HCT116 (cell line): ENCODE data around the gene TMEM117. TPM values are rescaled to one million over a fixed set of nuclear protein-coding genes. Genes with fewer than 3 reads are reported as not detected.

ENCODE experiments used
- ATAC-seq: fragments of 200-7000 bp; cut with Tn5 transposase; 2 replicates; pipeline ENCODE4 v1.9.1; 2020; ENCODE audit warnings: mild to moderate bottlenecking, moderate library complexity
- BruUV-seq: library from RNA; stranded (reverse); fragments of 400-500 nt; replicated peaks from 2 replicates; lab custom pipeline; 2021; lab: Mats Ljungman, UMichigan
- CTCF ChIA-PET: fragments of 300-600 bp; sonication (Branson Sonifier 250); formaldehyde crosslinking; loops from one replicate; lab custom pipeline; 2021; ENCODE audit warnings: antibody characterized with exemption; lab: Charles Lee
- POLR2A ChIA-PET: fragments of 300-600, 350-600 bp; sonication (Branson Sonifier 250); formaldehyde crosslinking; loops from one replicate; lab custom pipeline; 2021; ENCODE audit warnings: antibody characterized with exemption; lab: Charles Lee
- RAD21 ChIA-PET, 2 experiments: fragments of 300-600 bp; sonication (Branson Sonifier 250); formaldehyde crosslinking; loops; one replicate each; lab custom pipeline; 2023; ENCODE audit warnings: low total read pairs in 2 of 2; ENCODE audit not compliant: uncharacterized antibody in 2 of 2, unreplicated experiment in 2 of 2, low non-redundant PET in 1 of 2; lab: Charles Lee
- DNase-seq: peaks from one replicate; pipeline ENCODE4 v3.0.0-alpha.2; 2010; ENCODE audit warnings: low read depth, low spot score
- H2AFZ ChIP-seq: fragments of 200-600 bp; shearing (Covaris generic), sonication (generic); 2 replicates; pipeline ENCODE4 v1.6.1; 2017; ENCODE audit warnings: low read depth, mixed run types, mixed read lengths, antibody characterized with exemption, low read length; ENCODE audit not compliant: poor library complexity, severe bottlenecking
- H3K27ac ChIP-seq: 2 replicates; pipeline ENCODE4 v1.5.1; 2012; ENCODE audit warnings: low read depth, low read length
- H3K27me3 ChIP-seq: fragments of 200-600 bp; sonication (generic); 2 replicates; pipeline ENCODE4 v1.6.1; 2016; ENCODE audit warnings: mixed run types, low read length, mixed read lengths; ENCODE audit not compliant: insufficient read depth
- H3K36me3 ChIP-seq, 2 experiments: fragments of 200-500 bp in 1 of 2; fragments of 200-600 bp in 1 of 2; sonication (Bioruptor generic) in 1 of 2; sonication (generic) in 1 of 2; 2 replicates each; pipeline versions ENCODE4 v1.5.1 to v1.6.1; 2014 to 2016; ENCODE audit warnings: low read length in 2 of 2, inconsistent platforms in 1 of 2, mixed read lengths in 1 of 2, mixed run types in 1 of 2; ENCODE audit not compliant: insufficient read depth in 2 of 2, control insufficient read depth in 1 of 2
- H3K4me1 ChIP-seq, 2 experiments: fragments of 200-600 bp in 1 of 2; sonication (generic) in 1 of 2; 2 replicates each; pipeline versions ENCODE4 v1.5.1 to v1.6.1; 2012 to 2017; ENCODE audit warnings: low read length in 2 of 2, inconsistent platforms in 1 of 2, mild to moderate bottlenecking in 1 of 2, mixed read lengths in 1 of 2, mixed run types in 1 of 2, moderate library complexity in 1 of 2; ENCODE audit not compliant: insufficient read depth in 2 of 2, control insufficient read depth in 1 of 2
- H3K4me2 ChIP-seq: fragments of 200-600 bp; sonication (generic); 2 replicates; pipeline ENCODE4 v1.6.1; 2017; ENCODE audit warnings: mixed run types, low read length, mixed read lengths
- H3K4me3 ChIP-seq, 2 experiments: fragments of 200-600 bp in 1 of 2; sonication (generic) in 1 of 2; replicated peaks in 1 of 2; 2 replicates each; pipeline ENCODE4 v1.5.1; 2011 to 2016; ENCODE audit warnings: low read length in 2 of 2, control low read depth in 1 of 2, low read depth in 1 of 2, mild to moderate bottlenecking in 1 of 2, mixed read lengths in 1 of 2, mixed run types in 1 of 2
- H3K79me2 ChIP-seq: fragments of 200-600 bp; sonication (generic); 2 replicates; pipeline ENCODE4 v1.6.1; 2017; ENCODE audit warnings: mild to moderate bottlenecking, mixed run types, low read length, moderate library complexity, mixed read lengths; ENCODE audit not compliant: insufficient read depth
- H3K9ac ChIP-seq: fragments of 200-600 bp; sonication (generic); 2 replicates; pipeline ENCODE4 v1.6.1; 2016; ENCODE audit warnings: low read length, mixed read lengths
- H3K9me2 ChIP-seq: fragments of 200-600 bp; sonication (generic), shearing (Covaris generic); 2 replicates; pipeline ENCODE4 v1.6.1; 2017; ENCODE audit warnings: mixed run types, mild to moderate bottlenecking, moderate library complexity; ENCODE audit not compliant: insufficient read depth
- H3K9me3 ChIP-seq, 2 experiments: fragments of 200-500 bp in 1 of 2; fragments of 200-600 bp in 1 of 2; sonication (Bioruptor generic) in 1 of 2; sonication (generic) in 1 of 2; 2 replicates each; pipeline ENCODE4 v1.6.1; 2014 to 2017; ENCODE audit warnings: low read length in 2 of 2, mixed read lengths in 2 of 2, inconsistent platforms in 1 of 2, low read depth in 1 of 2, mild to moderate bottlenecking in 1 of 2, mixed run types in 1 of 2, moderate library complexity in 1 of 2; ENCODE audit not compliant: control insufficient read depth in 1 of 2, insufficient read depth in 1 of 2
- H4K20me1 ChIP-seq: fragments of 200-600 bp; sonication (generic), shearing (Covaris generic); 2 replicates; pipeline ENCODE4 v1.6.1; 2017; ENCODE audit warnings: mixed run types, mild to moderate bottlenecking, moderate library complexity; ENCODE audit not compliant: insufficient read depth
- CEBPB ChIP-seq: IDR thresholded peaks from 2 replicates; pipeline ENCODE4 v1.6.1; 2012; ENCODE audit warnings: low read depth
- CTCF ChIP-seq, 3 experiments: fragments of 200-600 bp in 1 of 3; sonication (generic) in 1 of 3; IDR thresholded peaks in 2 of 3; conservative IDR thresholded peaks in 1 of 3; 2 replicates each; pipeline ENCODE4 v1.5.1; 2012 to 2017; ENCODE audit warnings: low read depth in 2 of 3, low read length in 2 of 3, antibody characterized with exemption in 1 of 3, borderline replicate concordance in 1 of 3, control low read depth in 1 of 3, mild to moderate bottlenecking in 1 of 3, mixed read lengths in 1 of 3, mixed run types in 1 of 3, moderate library complexity in 1 of 3; ENCODE audit not compliant: insufficient read depth in 1 of 3
- EGR1 ChIP-seq: IDR thresholded peaks from 2 replicates; pipeline ENCODE4 v1.6.1; 2012; ENCODE audit warnings: low read depth
- FOSL1 ChIP-seq: IDR thresholded peaks from 2 replicates; pipeline ENCODE4 v1.6.1; 2012; ENCODE audit warnings: low read depth
- JUND ChIP-seq: IDR thresholded peaks from 2 replicates; pipeline ENCODE4 v1.6.1; 2012
- MAX ChIP-seq: IDR thresholded peaks from 2 replicates; pipeline ENCODE4 v1.6.1; 2012
- POLR2AphosphoS5 ChIP-seq: IDR thresholded peaks from 2 replicates; pipeline ENCODE4 v1.6.1; 2011; ENCODE audit warnings: mild to moderate bottlenecking, low read depth, low read length, moderate library complexity
- REST ChIP-seq: IDR thresholded peaks from 2 replicates; pipeline ENCODE4 v1.6.1; 2012; ENCODE audit warnings: low read depth
- SIN3A ChIP-seq: IDR thresholded peaks from 2 replicates; pipeline ENCODE4 v1.6.1; 2012; ENCODE audit warnings: low read depth
- TCF7L2 ChIP-seq: IDR thresholded peaks from 2 replicates; pipeline ENCODE4 v1.7.0; 2011; ENCODE audit warnings: borderline replicate concordance, inconsistent platforms; ENCODE audit not compliant: insufficient read depth, insufficient read length; ENCODE audit errors: extremely low read depth
- YY1 ChIP-seq: IDR thresholded peaks from 2 replicates; pipeline ENCODE4 v1.6.1; 2011; ENCODE audit warnings: low read length, low read depth, moderate library complexity, mild to moderate bottlenecking; ENCODE audit not compliant: insufficient replicate concordance; ENCODE audit errors: extremely low read depth
- ZFX ChIP-seq: fragments of 450-650 bp; IDR thresholded peaks from 2 replicates; pipeline ENCODE4 v1.6.1; 2017
- intact Hi-C: fragments of 100-400 bp; cut with micrococcal nuclease; formaldehyde crosslinking; loops from 2 replicates; pipeline ENCODE4 v1.10.0; 2022
- total RNA-seq: library from RNA; stranded (reverse); gene quantifications from one replicate; pipeline ENCODE4 v1.2.1, GENCODE V29; 2021; ENCODE audit not compliant: unreplicated experiment

TMEM117 gene
- total RNA-seq, 1 experiment from 2014 or later = 3.6 TPM

GRCh38 chr12:43806737-43807072 lies 29.2 kb upstream of the TMEM117 start:
- no peaks in the 10 kb centered on the region for H3K27me3 ChIP-seq
- peak overlapping the region; percentile 76 for H3K27ac ChIP-seq
- CTCF ChIA-PET = interaction anchor here (1.0 to 2.0 kb wide), 2 partner anchors 10 to 76 kb away, joined by 4 to 6 read pairs; no protein-coding TSS in a partner anchor
- BruUV-seq = TSS peak; percentile 85
- no peaks in the 10 kb centered on the region for H4K20me1 ChIP-seq
- peaks cover 43% of the 10 kb centered on the region for H3K79me2 ChIP-seq
- no peak overlapping the region for H2AFZ ChIP-seq
- no peaks in the 10 kb centered on the region for H3K9me2 ChIP-seq
- H3K4me3 ChIP-seq = peak overlapping the region; percentile 72 to 85
- H3K4me1 ChIP-seq = peaks cover 9 to 15% of the 10 kb centered on the region in 2 experiments
- no peaks in the 10 kb centered on the region for H3K9me3 ChIP-seq
- TF ChIP-seq CEBPB = no peak
- POLR2A ChIA-PET = interaction anchor here (1.1 kb wide), 1 partner anchor 11 kb away, joined by 4 read pairs; no protein-coding TSS in a partner anchor
- peak overlapping the region; percentile 82 for H3K9ac ChIP-seq
- DNase-seq = no peak
- no peak for ATAC-seq
- intact Hi-C loops = no loop called here
- H3K36me3 ChIP-seq = peaks cover 15 to 18% of the 10 kb centered on the region in 2 experiments
- RAD21 ChIA-PET = no interaction called here
- peak overlapping the region; percentile 85 for H3K4me2 ChIP-seq

- Histone ChIP-seq H3K4me3 (peak overlapping the region in 1 of 2 experiments; percentile 85; a peak in 1 of 4 replicates), H3K36me3 (peaks cover 10 to 15% of the 10 kb centered on the region in 2 experiments), H3K9ac (no peak overlapping the region), H2AFZ (no peak overlapping the region), H3K4me2 (peak overlapping the region; percentile 85), H3K9me3 (no peaks in the 10 kb centered on the region), H3K27me3 (no peaks in the 10 kb centered on the region), H3K9me2 (no peaks in the 10 kb centered on the region), H3K27ac (no peak overlapping the region), H4K20me1 (no peaks in the 10 kb centered on the region), H3K4me1 (peaks cover 9 to 15% of the 10 kb centered on the region in 2 experiments), H3K79me2 (peaks cover 36% of the 10 kb centered on the region)
- intact Hi-C loops = no loop called here
- TF ChIP-seq EGR1 (no peak), MAX (no peak), CEBPB (no peak), YY1 (no peak), CTCF (IDR thresholded peaks at IDR 0.05 in 2 of 3, conservative IDR thresholded peaks at IDR 0.05 in 1 of 3; ENCODE audit: borderline replicate concordance in 1 of 3, insufficient read depth in 1 of 3, low read depth in 2 of 3, low read length in 2 of 3) (no peak), TCF7L2 (no peak), FOSL1 (no peak), ZFX (no peak), REST (no peak), POLR2AphosphoS5 (no peak), JUND (no peak), SIN3A (no peak)
- ChIA-PET CTCF (no interaction called here), RAD21 (no interaction called here), POLR2A (no interaction called here)
- ATAC-seq = no peak
- no peak for DNase-seq
- no TSS peak for BruUV-seq
Measured at GRCh38 chr12:43807386-43807785, 28.5 kb upstream of the TMEM117 start.
